K562 (cell line): Measurements from ENCODE around the gene SLC7A6. TPM values are rescaled to one million over a fixed set of nuclear protein-coding genes. Genes with fewer than 3 reads are reported as not detected.

Experiments used
- BHLHE40 ChIP-seq: IDR thresholded peaks from 2 replicates; pipeline ENCODE4 v1.6.1; 2011; ENCODE audit warnings: low read length, improper control_type of control experiment
- CXXC5 ChIP-seq: fragments of 250-450 bp; sonication (Bioruptor Pico); IDR thresholded peaks from 2 replicates; pipeline ENCODE4 v1.8.0; 2022; ENCODE audit warnings: inconsistent platforms, mild to moderate bottlenecking, moderate library complexity
- HNRNPL ChIP-seq: fragments of 200-400 bp; formaldehyde crosslinking; IDR thresholded peaks from 2 replicates; pipeline ENCODE4 v1.6.1; 2017; ENCODE audit warnings: low read depth, mild to moderate bottlenecking, low read length
- SIN3A ChIP-seq, 2 experiments: fragments of 150-350 bp in 1 of 2; IDR thresholded peaks; 2 replicates each; pipeline ENCODE4 v1.6.1; 2011 to 2016; ENCODE audit warnings: borderline replicate concordance in 2 of 2, low read depth in 2 of 2, low read length in 2 of 2, mild to moderate bottlenecking in 2 of 2, moderate library complexity in 2 of 2; ENCODE audit not compliant: control insufficient read depth in 1 of 2
- SRSF7 ChIP-seq: fragments of 200-400 bp; formaldehyde crosslinking; optimal IDR thresholded peaks from 2 replicates; pipeline ENCODE3; 2017; ENCODE audit warnings: mild to moderate bottlenecking, low read depth, low read length
- polyA plus RNA-seq, 8 experiments: library from polyadenylated mRNA; depleted of rRNA in 4 of 8; stranded (reverse) in 5 of 8; unstranded in 3 of 8; fragments of >200 nt; fragmentation: Nextera tagmentation in 2 of 8; fragmentation: Illumina TruSeq in 1 of 8; extraction: Ambion mirVana in 2 of 8; extraction: Trizol in 1 of 8; gene quantifications; 2 replicates each; pipeline versions ENCODE4 v1.2.1 to v1.2.3, GENCODE V29; 2011 to 2014; ENCODE audit warnings: inconsistent platforms in 1 of 8, missing spikeins in 1 of 8
- total RNA-seq, 7 experiments: library from RNA; depleted of rRNA in 6 of 7; stranded (reverse); fragments of >200 nt in 6 of 7; fragmentation: Illumina TruSeq in 2 of 7; extraction: Trizol in 2 of 7; gene quantifications; 2 replicates each; pipeline versions ENCODE4 v1.2.1 to v1.2.3, GENCODE V29; 2011 to 2021; ENCODE audit warnings: low replicate concordance in 1 of 7
- TF ChIP-seq, protein P1 (sequence below): fragments of 250-450 bp; sonication (Bioruptor Pico); IDR thresholded peaks from 2 replicates; pipeline ENCODE4 v1.8.0; 2021; ENCODE audit warnings: moderate library complexity, mild to moderate bottlenecking, inconsistent platforms
- TF ChIP-seq, protein P2 (sequence below): fragments of 450-650 bp; IDR thresholded peaks from 2 replicates; pipeline ENCODE4 v1.6.1; 2014; ENCODE audit warnings: low read depth, mild to moderate bottlenecking, moderate library complexity, borderline replicate concordance
- TF ChIP-seq, protein P3 (sequence below): fragments of 250-450 bp; sonication (Bioruptor Pico); IDR thresholded peaks from 2 replicates; pipeline ENCODE4 v1.5.0; 2021; ENCODE audit warnings: mild to moderate bottlenecking, moderate library complexity
- TF ChIP-seq, protein P4 (sequence below): sonication (generic); formaldehyde crosslinking; IDR thresholded peaks from 2 replicates; pipeline ENCODE4 v1.8.1; 2023; ENCODE audit warnings: mild to moderate bottlenecking, missing genetic modification reagents
- TF ChIP-seq, protein P5 (sequence below): IDR thresholded peaks from 2 replicates; pipeline ENCODE4 v1.6.1; 2016; ENCODE audit warnings: missing genetic modification characterization, missing compliant biosample characterization
- TF ChIP-seq, protein P6 (sequence below): sonication (generic); formaldehyde crosslinking; IDR thresholded peaks from 2 replicates; pipeline ENCODE4 v1.8.0; 2022; ENCODE audit warnings: mild to moderate bottlenecking, missing genetic modification reagents
- TF ChIP-seq, protein P7 (sequence below): sonication (generic); formaldehyde crosslinking; IDR thresholded peaks from 2 replicates; pipeline ENCODE4 v1.8.0; 2022; ENCODE audit warnings: mild to moderate bottlenecking, low read depth, missing genetic modification reagents

Gene SLC7A6
- total and polyA plus RNA-seq, 9 of the 15 experiments (the other 6 are each of a cell fraction or from before 2014, with no cell fraction given), result 12.6 to 60.1 (median 29.8) TPM

DNA sequence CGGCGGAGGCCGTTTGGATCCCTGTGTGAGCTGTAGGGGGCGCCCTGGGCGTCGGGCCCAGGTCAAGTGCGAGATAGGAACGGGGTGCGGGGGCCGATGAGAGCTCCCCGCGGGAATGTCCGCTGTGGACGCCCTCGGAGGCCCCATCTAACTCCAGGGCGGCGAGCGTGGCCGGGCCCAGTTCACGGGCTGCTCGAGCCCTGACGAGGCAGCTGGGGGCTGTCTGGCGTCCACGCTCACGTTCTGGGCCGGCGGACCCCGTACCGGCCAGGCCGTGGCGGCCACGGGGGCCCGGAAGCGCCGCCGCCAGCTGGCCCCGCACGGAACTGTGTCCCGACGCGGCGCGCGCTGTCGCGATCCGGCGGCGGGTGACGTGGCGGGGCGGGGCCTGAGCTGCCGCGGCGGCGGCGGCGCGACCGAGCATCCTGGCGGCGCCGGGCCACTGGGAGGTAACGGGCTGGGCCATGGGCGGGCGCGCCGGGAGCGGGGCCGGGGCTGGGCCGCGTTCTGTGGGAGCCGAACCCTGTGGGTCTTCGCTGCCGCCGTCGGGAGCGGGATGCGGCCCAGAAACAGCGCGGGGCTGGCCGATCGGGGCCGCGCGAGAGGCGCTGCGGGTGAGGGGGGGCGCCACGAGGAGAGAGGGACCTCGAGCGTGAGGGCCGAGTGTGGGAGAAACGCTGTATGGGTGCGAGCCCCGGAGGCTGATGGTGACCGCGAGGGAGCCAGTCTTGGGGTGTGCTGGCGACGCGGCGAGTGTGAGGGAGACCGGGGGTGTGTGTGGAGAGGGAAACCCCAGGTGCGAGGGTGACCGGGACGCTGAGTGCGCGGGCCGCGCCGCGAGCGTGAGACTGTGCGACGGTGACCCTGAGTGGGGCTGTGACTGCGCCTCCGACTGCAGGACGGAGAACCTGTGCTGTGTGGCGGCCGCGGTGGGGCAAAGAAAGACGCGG, at the start of gene SLC7A6 (continued):
- TF ChIP-seq SRSF7, result no peak
- TF ChIP-seq CXXC5, result peak; percentile 97
- TF ChIP-seq, protein P1, sequence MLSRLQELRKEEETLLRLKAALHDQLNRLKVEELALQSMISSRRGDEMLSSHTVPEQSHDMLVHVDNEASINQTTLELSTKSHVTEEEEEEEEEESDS (CRISPR knock-in tag), result no peak
- TF ChIP-seq, protein P2, sequence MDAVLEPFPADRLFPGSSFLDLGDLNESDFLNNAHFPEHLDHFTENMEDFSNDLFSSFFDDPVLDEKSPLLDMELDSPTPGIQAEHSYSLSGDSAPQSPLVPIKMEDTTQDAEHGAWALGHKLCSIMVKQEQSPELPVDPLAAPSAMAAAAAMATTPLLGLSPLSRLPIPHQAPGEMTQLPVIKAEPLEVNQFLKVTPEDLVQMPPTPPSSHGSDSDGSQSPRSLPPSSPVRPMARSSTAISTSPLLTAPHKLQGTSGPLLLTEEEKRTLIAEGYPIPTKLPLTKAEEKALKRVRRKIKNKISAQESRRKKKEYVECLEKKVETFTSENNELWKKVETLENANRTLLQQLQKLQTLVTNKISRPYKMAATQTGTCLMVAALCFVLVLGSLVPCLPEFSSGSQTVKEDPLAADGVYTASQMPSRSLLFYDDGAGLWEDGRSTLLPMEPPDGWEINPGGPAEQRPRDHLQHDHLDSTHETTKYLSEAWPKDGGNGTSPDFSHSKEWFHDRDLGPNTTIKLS, result peak; percentile 99
- TF ChIP-seq, protein P3, sequence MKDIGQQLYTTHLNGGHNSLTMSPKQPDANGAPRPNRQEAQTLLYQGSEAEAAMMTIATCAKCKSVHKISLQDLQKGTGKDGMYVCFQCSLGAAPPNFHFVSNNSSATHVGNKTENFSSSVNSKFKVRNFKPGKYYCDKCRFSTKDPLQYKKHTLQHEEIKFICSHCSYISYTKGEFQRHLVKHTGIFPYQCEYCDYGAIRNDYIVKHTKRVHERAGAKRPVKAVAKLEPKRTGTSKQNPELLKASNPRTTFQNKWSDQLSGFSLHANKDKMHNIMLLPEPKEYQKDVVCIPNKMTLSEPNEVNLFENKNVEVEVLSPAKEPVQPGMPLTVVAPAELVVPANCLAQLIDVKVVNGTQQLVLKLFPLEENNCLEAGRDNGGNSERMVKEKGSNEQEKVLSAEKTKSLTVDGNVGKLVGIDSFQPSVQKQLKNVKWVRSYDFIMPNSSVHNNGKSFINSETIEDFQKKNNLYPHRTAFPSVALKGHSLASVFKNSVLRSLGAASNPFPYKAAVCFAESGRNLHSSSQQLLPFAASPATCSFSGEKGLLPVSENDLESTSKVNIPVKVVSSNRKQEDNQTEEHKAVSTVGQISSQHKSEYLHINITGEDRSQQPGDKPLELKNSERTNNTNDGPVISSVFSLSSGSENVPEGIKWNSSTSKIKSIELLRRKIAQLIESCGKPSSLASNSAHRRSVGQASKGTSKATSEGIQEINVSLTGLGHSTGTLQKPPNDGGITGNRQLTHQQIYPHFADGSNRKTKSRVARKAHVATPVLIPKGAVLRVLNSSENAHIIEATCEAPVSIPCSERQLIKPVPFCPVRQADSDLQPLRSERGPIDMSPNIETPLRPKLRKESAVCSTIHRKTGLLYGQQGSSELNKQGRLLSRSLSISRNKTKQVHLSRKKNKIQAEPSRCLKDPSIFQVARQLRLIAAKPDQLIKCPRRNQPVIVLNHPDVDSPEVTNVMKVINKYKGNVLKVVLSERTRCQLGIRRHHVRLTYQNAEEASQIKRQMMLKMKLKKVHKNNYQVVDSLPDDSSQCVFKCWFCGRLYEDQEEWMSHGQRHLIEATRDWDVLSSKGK, result no peak
- TF ChIP-seq, protein P4, sequence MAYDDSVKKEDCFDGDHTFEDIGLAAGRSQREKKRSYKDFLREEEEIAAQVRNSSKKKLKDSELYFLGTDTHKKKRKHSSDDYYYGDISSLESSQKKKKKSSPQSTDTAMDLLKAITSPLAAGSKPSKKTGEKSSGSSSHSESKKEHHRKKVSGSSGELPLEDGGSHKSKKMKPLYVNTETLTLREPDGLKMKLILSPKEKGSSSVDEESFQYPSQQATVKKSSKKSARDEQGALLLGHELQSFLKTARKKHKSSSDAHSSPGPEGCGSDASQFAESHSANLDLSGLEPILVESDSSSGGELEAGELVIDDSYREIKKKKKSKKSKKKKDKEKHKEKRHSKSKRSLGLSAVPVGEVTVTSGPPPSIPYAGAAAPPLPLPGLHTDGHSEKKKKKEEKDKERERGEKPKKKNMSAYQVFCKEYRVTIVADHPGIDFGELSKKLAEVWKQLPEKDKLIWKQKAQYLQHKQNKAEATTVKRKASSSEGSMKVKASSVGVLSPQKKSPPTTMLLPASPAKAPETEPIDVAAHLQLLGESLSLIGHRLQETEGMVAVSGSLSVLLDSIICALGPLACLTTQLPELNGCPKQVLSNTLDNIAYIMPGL, result peak; percentile 6; the same call in 1 of the 2 replicates
- peak in 1 of 2 experiments; percentile 51; a peak in 2 of 4 replicates for TF ChIP-seq SIN3A (IDR thresholded peaks at IDR 0.05; ENCODE audit: borderline replicate concordance in 2 of 2, control insufficient read depth in 1 of 2, low read depth in 2 of 2, low read length in 2 of 2)
- TF ChIP-seq, protein P5, sequence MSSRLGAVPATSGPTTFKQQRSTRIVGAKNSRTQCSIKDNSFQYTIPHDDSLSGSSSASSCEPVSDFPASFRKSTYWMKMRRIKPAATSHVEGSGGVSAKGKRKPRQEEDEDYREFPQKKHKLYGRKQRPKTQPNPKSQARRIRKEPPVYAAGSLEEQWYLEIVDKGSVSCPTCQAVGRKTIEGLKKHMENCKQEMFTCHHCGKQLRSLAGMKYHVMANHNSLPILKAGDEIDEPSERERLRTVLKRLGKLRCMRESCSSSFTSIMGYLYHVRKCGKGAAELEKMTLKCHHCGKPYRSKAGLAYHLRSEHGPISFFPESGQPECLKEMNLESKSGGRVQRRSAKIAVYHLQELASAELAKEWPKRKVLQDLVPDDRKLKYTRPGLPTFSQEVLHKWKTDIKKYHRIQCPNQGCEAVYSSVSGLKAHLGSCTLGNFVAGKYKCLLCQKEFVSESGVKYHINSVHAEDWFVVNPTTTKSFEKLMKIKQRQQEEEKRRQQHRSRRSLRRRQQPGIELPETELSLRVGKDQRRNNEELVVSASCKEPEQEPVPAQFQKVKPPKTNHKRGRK (tag), result no peak
- TF ChIP-seq, protein P6, sequence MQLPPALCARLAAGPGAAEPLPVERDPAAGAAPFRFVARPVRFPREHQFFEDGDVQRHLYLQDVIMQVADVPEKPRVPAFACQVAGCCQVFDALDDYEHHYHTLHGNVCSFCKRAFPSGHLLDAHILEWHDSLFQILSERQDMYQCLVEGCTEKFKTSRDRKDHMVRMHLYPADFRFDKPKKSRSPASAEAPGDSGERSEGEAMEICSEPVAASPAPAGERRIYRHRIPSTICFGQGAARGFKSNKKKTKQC (CRISPR knock-in tag), result peak; percentile 74; the same call in 1 of the 2 replicates
- peak; percentile 55; the same call in 1 of the 2 replicates for TF ChIP-seq BHLHE40
- TF ChIP-seq HNRNPL, result 0 out of 2 replicates have a peak, but pooled peaks have one; percentile 26
- TF ChIP-seq, protein P7, sequence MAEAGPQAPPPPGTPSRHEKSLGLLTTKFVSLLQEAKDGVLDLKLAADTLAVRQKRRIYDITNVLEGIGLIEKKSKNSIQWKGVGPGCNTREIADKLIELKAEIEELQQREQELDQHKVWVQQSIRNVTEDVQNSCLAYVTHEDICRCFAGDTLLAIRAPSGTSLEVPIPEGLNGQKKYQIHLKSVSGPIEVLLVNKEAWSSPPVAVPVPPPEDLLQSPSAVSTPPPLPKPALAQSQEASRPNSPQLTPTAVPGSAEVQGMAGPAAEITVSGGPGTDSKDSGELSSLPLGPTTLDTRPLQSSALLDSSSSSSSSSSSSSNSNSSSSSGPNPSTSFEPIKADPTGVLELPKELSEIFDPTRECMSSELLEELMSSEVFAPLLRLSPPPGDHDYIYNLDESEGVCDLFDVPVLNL (CRISPR knock-in tag), result no peak
